NCI-H128 (cell line): ENCODE data around the gene RASGRP1.

Source experiments
- DNase-seq: peaks from one replicate; lab custom pipeline; 2025; ENCODE audit not compliant: unreplicated experiment; lab: John Stamatoyannopoulos, UW

The RASGRP1 gene

GRCh38 chr15:38538328-38539007 is 26.1 kb downstream of the RASGRP1 start:
- DNase-seq: no peak

- DNase-seq: no peak
Observed at GRCh38 chr15:38536201-38536676, 28.4 kb downstream of the RASGRP1 start.

GRCh38 chr15:38535491-38536200 is 29.0 kb downstream of the RASGRP1 start:
- no peak for DNase-seq

GRCh38 chr15:38534691-38535090 is 29.9 kb downstream of the RASGRP1 start:
- DNase-seq: no peak

DNA sequence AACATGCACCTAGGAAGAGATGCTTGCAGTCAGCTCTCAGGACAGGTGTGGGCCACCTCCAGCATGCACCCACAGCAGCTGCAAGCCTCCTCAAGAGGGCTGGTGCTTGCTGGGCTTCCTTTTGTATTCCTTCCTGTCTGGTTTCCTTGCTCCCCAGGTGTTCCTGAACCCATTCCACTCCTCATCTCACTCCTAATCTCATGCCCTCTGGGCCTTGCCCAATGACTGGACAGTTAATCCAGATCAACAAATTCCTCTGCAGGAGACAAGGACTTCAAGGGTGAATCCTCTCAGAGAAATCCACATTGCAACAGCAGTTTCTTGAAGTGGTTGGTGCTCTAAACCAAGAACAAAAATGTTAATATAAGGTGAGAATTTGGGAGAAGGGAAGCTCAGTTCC is 30.7 kb downstream of the RASGRP1 start:
- no peak for DNase-seq

- no peak for DNase-seq
Observed at GRCh38 chr15:38533416-38533915, 31.1 kb downstream of the RASGRP1 start.

DNA sequence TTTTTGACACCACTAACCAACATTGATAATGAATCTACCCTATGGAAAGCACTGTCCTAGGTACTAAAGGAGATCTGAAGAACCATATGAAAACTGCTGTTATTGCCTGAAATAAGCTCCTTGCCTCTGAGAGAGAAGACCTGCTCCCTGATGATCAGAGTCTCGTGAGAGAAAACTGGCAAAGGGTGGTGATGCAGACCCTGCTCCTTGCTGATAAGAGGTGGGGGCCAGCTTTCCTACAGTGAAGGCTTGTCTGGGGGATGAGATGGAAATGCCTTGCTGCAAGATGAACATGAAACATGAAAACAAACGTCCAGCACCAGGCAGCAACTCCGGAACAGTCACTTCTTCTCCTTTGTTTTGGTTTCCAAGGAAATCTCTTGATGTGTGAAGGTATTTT is 31.9 kb downstream of the RASGRP1 start:
- DNase-seq: no peak

- no peak for DNase-seq
Observed at GRCh38 chr15:38531509-38531908, 33.1 kb downstream of the RASGRP1 start.

DNA sequence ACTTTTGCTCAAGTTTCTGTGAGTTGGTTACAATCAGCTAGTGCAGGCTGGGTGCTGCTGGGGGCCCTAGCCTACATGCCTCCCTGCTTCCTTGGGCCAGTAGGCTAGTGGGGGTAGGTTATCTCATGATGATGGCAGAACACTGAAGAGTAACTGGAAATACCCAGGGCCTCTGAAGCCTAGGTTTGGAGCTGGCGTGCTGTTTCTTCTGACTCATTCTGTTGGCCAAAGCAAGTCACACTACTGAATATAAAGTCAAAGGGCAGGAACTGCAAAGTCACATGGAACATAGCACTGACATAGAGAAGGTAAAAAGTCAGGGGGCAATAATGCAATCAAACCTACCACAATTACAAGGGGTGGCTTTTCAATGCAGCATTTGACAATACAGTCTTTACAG is 34.5 kb downstream of the RASGRP1 start:
- no peak for DNase-seq

DNA sequence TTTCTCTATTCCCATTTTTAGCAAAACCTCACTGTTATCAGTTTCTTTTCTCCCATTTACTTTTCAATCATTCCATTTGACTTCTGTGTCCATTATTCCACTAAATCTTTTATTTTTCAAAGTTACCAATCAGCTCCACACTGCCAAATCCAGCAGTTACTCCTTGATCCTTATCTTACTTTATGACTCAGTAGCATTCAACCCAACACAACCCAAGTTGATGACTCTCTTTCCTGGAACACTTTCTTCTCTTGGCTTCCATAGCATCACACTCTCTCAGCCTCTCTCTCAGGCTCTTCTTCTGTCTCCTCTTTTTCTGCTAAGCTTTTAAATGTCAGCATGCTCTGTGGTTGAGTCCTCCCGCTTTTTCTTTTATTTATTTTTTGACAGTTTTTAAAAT is 36.3 kb downstream of the RASGRP1 start:
- no peak for DNase-seq

DNA sequence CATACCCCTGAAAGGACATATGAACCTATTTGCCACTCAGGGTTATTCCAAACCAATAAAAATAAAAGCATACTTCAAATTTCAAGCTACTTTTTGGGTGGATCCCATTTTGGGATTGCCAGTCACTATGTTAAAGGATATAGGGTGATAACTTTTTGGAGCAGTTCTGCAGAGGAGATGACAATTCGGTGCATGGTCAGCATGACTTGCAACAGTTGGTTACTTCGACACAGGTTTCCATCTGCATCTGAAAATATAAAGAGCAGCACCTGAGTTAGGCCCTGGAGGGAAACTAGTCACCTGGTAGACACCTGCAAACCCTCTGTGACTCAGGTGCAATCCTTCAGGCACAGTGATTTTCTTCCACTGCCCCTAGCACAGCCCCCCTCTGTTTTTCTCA is 38.5 kb downstream of the RASGRP1 start:
- DNase-seq: no peak

GRCh38 chr15:38525489-38525888 is 39.1 kb downstream of the RASGRP1 start:
- DNase-seq: no peak

DNA sequence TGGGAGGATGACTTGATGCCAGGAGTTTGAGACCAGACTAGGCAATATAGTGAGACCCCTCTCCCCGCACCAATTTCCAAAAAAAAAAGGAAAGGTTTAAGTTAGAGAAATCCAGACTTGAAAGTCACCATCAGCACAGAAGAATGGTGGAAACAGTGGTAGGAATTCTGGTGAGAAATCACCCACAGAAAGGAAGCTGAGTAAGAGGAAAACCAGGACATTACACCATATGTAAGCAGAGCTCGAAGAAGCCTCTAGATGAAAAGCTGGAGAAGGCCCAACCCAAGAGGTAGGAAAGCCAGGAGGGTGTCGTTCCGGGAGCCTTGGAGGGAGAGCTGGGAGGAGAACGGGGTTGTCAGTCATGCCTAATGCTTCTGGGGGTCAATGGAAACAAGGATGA is 40.5 kb downstream of the RASGRP1 start:
- no peak for DNase-seq

DNA sequence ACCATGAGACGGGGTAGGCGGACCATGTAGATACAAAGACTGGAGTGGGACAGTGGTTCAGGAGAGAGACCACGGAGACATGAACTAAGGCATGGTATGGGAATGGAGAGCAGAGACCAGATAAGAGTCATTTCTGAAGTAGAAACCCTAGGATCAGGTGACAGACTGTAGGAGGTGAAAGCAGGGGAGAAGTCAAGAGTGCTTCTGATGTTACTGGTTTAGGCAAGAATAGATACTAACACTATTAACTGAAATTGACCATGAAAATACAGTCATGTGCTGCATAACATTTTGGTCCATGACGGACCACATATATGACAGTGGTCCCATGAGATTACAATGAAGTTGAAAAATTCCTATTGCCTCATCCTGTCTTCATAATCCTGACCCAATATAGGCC is 41.7 kb downstream of the RASGRP1 start:
- DNase-seq: no peak

DNA sequence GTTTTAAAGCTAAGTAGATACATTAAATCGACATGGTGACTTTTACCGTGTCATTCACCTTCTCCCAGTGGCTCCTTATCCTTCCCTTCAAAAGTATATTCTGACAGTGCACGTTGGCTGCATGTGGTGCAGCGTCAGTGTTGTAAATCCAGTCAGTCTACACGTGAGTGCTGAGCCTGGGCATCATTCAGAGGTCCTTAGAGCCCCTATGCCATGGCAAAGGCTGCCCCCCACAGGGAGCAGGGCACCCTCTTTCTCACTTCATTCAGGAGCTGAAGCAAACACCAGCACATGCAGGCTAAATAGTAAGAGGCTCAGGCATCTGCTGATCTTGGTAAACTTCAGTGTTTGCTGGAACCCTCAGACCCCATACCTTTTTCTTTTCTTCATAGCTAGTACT is 43.3 kb downstream of the RASGRP1 start:
- DNase-seq: no peak

GRCh38 chr15:38520035-38520434 is 44.6 kb downstream of the RASGRP1 start:
- no peak for DNase-seq

- no peak for DNase-seq
Observed at GRCh38 chr15:38518084-38518483, 46.5 kb downstream of the RASGRP1 start.

DNA sequence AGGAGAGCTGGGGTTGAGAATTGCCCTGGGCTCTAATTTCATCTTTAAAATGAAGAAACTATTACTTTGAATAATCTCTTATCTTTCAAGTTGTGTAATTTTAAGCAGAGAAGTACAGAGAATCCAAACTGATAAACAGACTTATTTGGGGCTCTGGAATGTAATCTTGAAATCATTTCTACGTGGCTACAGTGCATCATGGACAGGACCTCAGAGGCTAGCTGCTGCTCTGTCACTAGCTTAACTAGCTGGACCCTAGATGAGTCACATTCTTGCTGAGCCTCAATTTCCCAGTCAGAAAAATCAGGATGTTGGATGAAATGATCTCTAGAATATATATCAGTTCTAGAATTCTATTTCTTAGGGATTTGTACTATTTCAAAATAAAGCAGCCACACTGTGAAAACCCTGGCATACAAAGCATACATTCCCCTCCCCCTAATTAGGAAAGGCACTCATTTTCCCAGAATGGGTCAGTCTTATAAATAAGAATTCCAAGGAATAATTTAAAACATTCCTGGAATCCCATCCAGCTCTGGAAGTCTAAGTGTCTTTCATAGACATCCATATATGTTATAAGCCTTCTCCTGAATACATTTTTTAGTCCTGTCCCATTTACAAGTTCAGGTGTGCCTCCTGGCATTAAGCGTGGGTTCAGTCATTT is 47.2 kb downstream of the RASGRP1 start:
- no peak for DNase-seq

DNA sequence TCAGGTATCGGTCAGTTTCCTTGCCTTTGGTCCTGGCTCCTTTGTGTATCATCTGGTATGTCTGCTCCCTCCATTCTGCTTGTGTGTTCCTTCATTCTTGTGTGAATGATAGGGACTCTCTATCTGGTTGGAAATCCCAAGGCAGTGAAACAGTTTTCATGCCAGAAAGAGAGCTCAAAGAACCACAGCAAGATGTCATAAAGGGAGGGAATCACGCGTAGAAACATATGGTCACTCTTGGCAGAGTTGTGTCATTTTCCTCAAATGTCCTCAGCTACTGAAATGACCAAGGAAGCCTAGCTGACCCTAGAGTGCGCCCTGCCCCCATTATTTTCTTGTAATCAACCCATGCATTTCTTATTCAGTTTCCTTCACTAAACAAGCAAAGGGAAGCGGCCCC is 48.0 kb downstream of the RASGRP1 start:
- no peak for DNase-seq

DNA sequence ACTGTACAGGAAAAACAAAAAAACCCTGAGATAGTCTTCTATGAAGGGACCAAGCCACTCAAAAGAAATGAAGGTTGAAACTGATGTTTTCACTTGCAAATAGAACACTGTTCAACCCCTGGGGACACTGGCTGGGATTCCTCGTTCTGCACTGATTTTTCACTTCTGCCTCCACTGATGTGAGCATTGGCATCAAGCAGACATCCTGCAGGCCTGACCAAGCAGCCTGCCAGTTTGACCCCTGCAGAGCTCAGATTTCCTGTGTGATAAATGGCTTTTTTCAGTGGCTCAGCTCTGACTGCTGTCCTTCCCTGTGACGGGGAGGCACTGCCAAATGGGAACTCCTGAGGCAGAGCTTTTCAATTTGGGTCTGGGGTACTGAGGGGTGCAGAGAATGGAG is 50.0 kb downstream of the RASGRP1 start:
- DNase-seq: no peak

DNA sequence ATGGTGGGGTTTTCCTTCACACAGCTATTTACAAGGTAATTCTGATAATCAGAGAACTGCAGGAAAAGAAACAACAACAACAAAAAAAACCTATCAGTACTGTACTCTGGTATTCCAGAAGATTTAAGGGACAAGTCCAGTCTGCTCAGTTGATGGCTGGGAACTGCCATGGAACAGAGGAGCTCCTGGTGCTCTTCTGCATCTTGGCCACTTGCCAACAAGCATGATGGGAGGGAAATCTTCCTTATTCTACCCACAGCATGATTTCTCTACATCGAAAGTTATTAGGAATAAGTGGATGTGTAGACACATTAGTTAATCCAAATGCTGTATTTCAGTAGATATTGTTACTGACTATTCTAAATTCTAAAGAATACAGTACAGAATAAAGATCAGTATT is 51.7 kb downstream of the RASGRP1 start:
- no peak for DNase-seq

DNA sequence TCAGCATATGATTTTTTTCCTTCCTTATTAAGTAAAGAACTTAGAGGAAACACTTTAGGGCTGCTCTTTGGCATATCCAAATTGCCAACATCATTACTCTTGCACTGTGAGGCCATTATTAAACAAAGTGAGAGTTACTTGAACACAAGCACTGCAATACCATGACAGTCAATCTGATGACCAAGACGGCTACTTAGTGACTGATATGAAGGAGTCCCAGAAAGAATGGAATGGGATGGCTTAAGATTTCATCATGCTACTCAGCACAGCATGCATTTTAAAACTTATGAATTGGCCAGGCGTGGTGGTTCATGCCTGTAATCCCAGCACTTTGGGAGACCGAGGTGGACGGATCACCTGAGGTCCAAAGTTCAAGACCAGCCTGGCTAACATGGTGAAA is 55.5 kb downstream of the RASGRP1 start:
- no peak for DNase-seq
